OCI-LY1 (cell line): ENCODE results near the gene HDAC8.

Experiments used
- CTCF ChIP-seq: fragments of 200-600 bp; sonication (generic), shearing (Covaris generic); IDR thresholded peaks from 2 replicates; pipeline ENCODE4 v1.5.1; 2017; ENCODE audit warnings: mild to moderate bottlenecking, antibody characterized with exemption, low read length, moderate library complexity, mixed read lengths
- EZH2 ChIP-seq: fragments of 200-600 bp; sonication (generic), shearing (Covaris generic); IDR thresholded peaks from 2 replicates; pipeline ENCODE4 v1.8.0; 2017; ENCODE audit warnings: borderline replicate concordance, mixed run types, mild to moderate bottlenecking, antibody characterized with exemption, low read length, moderate library complexity, mixed read lengths

- no peak for TF ChIP-seq EZH2
- TF ChIP-seq CTCF: no peak
These were observed 136.6 kb downstream of the HDAC8 start for GRCh38 chrX:72436010-72436409.
